Epithelial cell of esophagus (primary cell): ENCODE measurements around the gene IQSEC1.

ENCODE experiments used
- DNase-seq: peaks from one replicate; pipeline ENCODE4 v3.0.0; 2010; ENCODE audit warnings: low read depth
- H3K4me3 ChIP-seq: 2 replicates; pipeline ENCODE4 v1.5.1; 2011; ENCODE audit warnings: mild to moderate bottlenecking, low read length, control low read depth
- CTCF ChIP-seq: IDR thresholded peaks from 2 replicates; pipeline ENCODE4 v1.5.1; 2011; ENCODE audit warnings: low read depth, mild to moderate bottlenecking, low read length, control low read depth, inconsistent platforms; ENCODE audit not compliant: insufficient read depth; ENCODE audit errors: missing control alignments

Gene IQSEC1

DNA sequence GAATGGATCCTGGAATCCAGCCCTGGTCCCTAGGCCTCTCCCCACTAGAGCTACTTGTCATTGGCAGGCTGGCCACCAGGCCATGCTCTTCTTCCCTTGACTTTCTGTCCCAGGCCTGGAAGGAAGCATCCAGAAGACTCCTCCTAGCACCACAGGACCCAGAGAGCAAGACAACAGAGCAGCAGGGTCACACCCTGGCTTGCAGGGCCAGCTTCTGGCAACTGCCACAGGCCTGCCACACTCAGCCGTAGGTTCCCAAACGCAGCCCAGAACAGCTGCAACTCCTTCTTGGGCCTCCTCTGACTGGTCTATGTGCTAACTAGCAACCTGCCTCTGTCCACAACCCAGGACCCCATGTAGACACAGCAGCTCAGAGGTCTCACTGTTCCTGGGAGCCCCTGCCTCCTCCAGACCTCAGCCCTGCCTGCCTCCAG, 195.1 kb downstream of the IQSEC1 start:
- no peak overlapping the region for H3K4me3 ChIP-seq
- no peak for DNase-seq
- no peak for TF ChIP-seq CTCF

- no peak for TF ChIP-seq CTCF
- no peak for DNase-seq
- H3K4me3 ChIP-seq = no peak overlapping the region
Measured at GRCh38 chr3:12877040-12877439, 196.2 kb downstream of the IQSEC1 start.

GRCh38 chr3:12875857-12876836, 197.1 kb downstream of the IQSEC1 start:
- DNase-seq = no peak
- no peak for TF ChIP-seq CTCF
- H3K4me3 ChIP-seq = no peak overlapping the region

DNA sequence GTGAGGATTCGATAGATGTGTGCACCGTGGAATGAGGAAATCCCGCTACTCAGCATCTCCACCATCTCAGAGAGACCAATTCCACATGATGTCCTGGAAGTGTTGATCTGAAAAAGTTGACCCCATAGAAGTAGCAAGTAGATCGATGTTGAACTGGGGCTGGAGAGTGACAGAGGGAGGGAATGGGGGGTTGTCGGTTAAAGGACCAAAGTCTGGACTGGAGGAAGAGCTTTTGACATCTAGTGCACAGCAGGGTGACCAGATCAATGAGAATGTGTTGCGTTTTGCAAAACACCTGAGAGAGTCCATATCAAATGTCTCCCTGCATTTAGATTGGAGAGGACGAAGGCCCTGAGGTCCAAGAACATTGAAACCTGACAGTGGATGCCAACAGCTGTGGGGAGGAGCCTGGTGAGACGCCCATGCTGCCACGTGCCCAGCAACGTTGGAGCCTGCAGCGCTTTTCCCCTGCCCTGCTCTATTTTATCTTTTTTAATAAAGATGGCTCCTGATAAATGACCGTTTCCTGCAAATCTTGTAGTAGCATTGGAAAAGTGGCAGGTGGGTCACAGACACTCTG, 201.7 kb downstream of the IQSEC1 start:
- no peak for DNase-seq
- TF ChIP-seq CTCF = no peak
- H3K4me3 ChIP-seq = no peak overlapping the region

- no peak for DNase-seq
- H3K4me3 ChIP-seq = no peak overlapping the region
Measured at GRCh38 chr3:12870942-12871341, 202.3 kb downstream of the IQSEC1 start.

GRCh38 chr3:12869035-12869621, 204.1 kb downstream of the IQSEC1 start:
- peak; percentile 22 for DNase-seq
- H3K4me3 ChIP-seq = no peak overlapping the region
- TF ChIP-seq CTCF = no peak

More at GRCh38 chr3:12870942-12871341, 202.3 kb downstream of the IQSEC1 start:
- TF ChIP-seq CTCF = no peak
